COR-L47 (cell line): ENCODE measurements around the gene LEKR1.
"Not testable (repeated sequence)": the region's sequence is repeated elsewhere in the genome, so short reads cannot be mapped to it uniquely, and the experiment has no call there.

ENCODE experiments used
- DNase-seq: peaks from one replicate; lab custom pipeline; 2025; lab: John Stamatoyannopoulos, UW

LEKR1 gene

GRCh38 chr3:156908398-156908797 is 82.2 kb downstream of the LEKR1 start:
- DNase-seq = no peak

- no peak for DNase-seq
These were observed 83.9 kb downstream of the LEKR1 start for GRCh38 chr3:156910022-156910421.

GRCh38 chr3:156910831-156911230 is 84.7 kb downstream of the LEKR1 start:
- not testable (repeated sequence) for DNase-seq

DNA sequence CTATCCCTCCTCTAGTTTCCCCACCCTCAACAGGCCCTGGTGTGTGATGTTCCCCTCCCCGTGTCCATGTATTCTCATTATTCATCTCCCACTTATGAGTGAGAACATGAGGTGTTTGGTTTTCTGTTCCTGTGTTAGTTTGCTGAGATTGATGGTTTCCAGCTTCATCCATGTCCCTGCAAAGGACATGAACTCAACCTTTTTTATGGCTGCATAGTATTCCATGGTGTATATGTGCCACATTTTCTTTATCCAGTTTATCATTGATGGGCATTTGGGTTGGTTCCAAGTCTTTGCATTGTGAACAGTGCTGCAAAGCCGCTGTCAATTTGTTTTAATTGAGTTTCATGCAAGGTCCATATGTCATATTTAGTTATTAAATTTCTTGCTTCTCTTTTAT is 88.1 kb downstream of the LEKR1 start:
- DNase-seq = not testable (repeated sequence)

GRCh38 chr3:156915372-156915771 is 89.2 kb downstream of the LEKR1 start:
- DNase-seq = no peak

DNA sequence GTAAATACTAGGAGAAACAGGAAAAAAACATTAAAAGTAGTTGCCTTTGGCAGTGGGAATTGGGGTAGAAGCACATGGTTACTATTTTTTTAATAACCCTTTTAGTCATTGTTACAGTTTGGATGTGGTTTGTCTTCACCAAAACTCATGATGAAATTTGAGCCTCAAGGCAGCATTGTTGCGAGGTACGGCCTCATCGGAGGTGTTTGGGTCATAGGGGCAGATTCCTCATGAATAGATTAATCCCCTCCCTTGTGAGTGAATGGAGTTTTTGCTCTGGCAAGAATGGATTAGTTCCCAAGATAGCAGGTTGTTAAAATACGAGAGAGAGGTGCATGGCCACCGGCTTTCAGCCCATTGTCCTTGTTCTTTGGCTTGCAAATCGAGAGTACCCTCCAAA is 92.6 kb downstream of the LEKR1 start:
- no peak for DNase-seq

DNA sequence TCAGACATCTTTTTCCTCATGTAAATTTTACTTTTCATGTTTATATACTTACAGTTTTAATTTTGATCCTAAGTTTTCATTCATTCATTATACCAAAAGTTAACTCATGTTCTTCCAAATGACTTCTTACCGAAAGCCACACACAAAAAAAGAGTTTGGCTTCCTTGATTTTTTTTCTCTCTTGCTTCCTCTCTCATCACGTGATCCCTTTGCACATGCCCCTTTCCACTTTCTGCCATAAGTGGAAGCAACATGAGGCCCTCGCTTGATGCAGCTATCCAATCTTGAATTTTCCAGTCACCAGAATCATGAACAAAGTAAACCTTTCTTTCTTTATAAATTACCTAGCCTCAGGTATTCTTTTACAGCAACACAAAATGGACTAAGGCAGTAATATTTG is 93.7 kb downstream of the LEKR1 start:
- DNase-seq = no peak

- DNase-seq = no peak
These were observed 94.2 kb downstream of the LEKR1 start for GRCh38 chr3:156920399-156920798.

DNA sequence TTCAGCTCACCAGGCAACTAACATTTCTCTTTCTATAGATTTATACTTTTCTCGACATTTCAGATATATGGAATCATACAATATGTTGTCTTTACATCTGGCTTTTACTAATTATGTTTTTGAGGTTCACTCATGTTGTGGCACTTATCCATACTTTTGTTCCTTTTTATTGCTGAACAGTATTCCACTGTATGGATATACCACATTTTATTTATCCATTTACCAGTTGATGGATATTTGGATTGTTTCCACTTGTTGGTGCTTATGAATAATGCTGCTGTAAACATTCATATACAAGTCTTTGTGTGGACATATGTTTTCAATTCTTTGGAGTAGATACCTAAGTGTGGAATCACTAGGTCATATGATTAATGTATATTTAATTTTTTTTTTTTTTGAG is 97.2 kb downstream of the LEKR1 start:
- DNase-seq = no peak

DNA sequence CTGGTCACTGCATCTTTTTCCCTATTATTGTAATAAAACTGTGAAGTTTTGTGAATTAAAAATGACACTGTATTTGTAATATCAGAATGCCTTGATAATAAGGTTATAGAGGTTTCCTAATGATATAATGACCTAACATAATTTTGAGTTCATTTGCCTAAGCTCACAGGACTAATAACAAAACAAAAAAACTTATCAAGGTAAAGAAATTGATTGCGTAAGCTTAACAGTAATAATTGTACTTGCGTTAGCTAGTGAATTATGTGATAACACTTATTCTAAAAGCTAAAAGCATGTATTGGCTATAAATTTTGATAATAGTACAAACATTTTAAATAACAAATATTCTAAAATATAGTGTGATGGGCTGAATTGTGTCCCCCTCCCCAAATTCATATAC is 112.6 kb downstream of the LEKR1 start:
- no peak for DNase-seq

- no peak for DNase-seq
These were observed 113.2 kb downstream of the LEKR1 start for GRCh38 chr3:156939315-156939714.

DNA sequence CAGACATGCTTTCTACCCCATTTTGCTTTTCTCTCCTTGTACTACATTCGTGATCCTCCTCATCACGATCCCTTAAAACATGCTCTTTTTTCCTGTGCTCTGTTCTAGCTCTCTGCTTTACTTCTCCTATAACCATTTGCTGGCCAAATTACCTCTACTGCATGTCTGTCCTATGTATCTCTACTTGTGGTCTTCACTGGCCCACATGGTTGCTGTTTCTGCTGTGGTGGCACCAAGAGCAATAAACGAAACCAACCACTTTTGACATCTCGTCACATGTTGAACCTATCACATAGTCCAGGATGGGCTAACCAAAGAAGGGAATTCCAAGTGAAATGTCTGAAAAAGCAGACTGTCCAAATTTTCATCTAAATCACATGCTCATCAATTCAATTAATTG is 115.2 kb downstream of the LEKR1 start:
- no peak for DNase-seq

DNA sequence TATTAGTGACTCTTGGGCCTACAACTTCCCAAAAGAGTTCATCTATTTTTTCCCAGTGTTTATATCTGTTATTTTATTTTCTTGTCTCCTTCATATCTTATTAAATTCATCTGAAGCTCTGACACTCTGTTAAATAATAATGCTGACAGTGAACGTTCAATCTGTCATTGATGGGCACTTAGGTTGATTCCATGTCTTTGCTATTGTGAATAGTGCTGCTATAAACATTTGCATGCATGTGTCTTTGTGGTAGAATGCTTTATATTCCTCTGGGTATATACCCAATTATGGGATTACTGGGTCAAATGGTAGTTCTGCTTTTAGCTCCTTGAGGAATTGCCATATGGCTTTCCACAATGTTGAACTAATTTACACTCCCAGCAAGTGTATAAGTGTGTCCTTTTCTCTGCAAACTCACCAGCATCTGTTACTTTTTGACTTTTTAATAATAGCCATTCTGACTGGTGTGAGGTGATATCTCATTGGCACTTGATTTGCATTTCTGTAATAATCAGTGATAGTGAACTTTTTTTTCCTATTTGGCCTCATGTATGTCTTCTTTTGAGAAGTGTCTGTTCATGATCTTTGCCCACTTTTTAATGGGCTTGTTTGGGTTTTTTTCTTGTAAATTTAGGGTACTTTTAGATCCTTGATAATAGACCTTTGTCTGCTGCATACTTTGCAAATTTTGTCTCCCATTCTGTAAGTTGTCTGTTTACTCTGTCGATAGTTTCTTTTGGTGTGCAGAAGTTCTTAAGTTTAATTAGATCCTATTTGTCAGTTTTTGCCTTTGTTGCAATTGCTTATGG is 122.5 kb downstream of the LEKR1 start:
- no peak for DNase-seq

DNA sequence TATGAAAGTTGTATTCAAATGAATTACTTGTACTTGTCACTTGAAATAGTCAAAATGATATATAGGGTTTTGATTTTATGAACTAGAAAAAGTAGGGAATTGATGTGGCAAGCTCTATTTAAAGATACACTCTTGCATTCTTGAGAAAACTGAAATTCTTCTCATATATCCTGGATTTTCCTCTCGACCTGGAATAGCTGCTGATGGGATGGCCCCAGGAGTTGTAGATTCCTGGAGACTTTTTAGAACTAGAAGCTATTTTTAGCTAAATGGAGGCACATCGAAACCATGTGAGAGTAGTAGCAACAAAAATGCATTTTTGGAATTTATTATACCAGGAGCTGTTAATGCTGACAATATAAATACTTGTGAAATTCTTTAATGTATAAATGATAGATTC is 125.9 kb downstream of the LEKR1 start:
- DNase-seq = no peak

DNA sequence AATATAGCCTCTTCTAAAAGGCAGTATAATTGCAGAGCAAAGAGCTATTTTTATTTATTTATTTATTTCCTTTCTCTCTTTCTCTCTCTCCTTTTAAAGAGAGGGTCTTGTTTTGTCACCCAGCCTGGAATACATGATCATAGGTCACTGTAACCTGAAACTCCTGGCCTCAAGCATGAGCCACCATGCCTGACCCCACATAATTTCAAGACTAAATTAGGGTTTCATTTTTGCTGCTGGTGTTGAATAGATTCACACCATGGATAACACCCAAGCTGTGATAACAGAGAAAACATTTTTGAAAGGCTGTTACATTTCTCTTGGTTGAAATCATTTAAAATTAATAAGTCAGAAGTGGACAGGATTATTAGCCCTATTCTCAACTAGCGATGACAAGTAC is 131.6 kb downstream of the LEKR1 start:
- DNase-seq = no peak

DNA sequence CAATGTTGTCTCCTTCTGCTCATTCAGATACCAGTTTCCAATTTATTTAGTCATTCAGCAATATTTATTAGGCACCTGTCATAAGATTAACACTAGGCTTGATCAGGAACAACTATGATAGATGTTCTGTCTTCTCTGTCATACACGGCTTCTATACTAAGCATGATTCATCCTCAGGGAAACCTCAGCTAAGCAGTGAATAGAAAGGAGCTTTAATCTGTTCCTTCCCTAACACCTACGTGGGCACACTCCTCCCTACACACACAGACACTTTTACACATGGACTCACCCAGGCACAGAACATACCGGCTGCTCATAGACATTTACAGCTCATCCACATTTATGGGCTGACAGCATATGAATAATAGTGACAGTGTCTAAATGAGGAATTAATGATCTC is 136.9 kb downstream of the LEKR1 start:
- DNase-seq = no peak

- no peak for DNase-seq
These were observed 138.4 kb downstream of the LEKR1 start for GRCh38 chr3:156964577-156964976.

GRCh38 chr3:156966349-156966748 is 140.2 kb downstream of the LEKR1 start:
- DNase-seq = not testable (repeated sequence)

DNA sequence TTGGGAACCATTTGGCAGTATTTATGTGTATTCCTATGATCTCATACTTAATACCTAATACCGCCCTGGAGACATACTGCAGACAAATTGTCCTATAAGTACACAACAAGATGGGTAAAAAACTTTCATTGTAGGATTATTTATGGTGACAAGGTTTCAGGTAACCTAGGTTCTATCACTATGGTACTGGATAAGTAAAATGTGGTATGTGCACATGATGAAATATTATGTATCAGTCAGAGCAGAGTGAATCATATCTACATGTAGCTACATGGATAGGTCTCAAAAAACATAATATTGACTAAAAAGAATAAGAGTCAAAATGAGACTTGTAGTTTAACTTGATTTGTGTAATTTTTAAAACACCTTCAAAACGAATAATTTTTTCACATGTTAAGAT is 147.8 kb downstream of the LEKR1 start:
- DNase-seq = no peak

GRCh38 chr3:156974931-156975330 is 148.8 kb downstream of the LEKR1 start:
- DNase-seq = no peak

DNA sequence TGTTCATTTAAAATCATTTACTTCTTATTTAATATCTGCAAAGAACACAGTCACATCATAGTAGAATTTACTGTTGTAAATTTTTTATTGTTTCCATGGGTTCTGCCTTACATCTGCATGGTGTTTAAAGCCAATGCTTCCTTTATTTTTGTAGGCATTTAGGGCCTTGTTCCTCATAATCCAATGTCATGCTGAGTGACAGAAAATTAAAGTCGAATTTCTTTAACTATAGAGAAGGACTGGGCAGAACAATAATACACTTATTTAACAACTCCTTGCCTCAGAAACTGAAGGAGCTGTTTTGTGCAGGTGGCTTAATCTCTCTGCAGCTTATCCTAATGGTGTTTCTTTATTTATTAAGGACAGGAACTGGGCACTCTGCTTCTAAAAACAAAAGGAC is 149.6 kb downstream of the LEKR1 start:
- DNase-seq = no peak

GRCh38 chr3:156976933-156977332 is 150.8 kb downstream of the LEKR1 start:
- no peak for DNase-seq

DNA sequence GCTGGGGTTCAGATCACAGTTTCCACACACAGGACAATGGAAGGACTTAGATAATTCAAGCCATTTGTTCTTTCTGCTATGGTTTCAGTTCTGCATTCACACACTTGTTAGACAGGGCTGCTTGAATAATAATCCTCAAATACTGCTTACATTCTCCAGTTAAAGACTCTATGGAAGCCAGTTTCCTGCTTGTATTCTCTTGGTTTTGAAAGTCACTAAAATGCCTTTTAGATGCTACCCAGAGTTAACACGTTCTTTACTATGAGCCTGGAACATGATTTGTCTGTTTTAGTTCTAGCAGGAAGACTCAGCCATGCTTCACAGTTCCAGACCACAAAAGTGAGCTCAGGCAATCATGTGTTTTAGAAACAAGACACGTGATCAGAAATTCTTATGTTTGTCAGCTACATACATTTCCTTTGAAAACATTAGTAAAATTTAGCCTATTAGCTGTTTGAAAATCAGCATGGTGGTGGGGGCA is 152.4 kb downstream of the LEKR1 start:
- DNase-seq = no peak

DNA sequence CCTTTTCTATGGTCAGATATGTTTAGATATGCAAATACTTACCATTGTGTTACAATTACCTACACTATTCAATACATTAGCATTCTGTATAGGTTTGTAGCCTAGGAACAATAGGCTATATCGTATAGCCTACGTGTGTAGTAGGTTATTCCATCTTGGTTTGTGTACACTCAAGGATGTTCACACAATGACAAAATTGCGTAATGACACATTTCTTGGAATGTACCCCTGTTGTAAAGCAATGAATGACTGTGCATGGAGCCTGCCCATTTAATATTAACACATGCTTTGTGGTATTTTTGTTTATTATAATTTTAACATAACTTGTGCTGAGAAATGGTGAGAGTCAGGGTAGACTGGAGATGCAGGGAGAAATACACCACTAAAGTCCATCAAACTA is 154.9 kb downstream of the LEKR1 start:
- no peak for DNase-seq
